Trophoblast cell (in vitro differentiated cells and primary cell): ENCODE results near the gene CRADD.
A peak's percentile ranks its signal among the peaks of the same experiment; 100 is the strongest.
"Not testable (repeated sequence)": the region's sequence is repeated elsewhere in the genome, so short reads cannot be mapped to it uniquely, and the experiment has no call there.

Experiments used
- DNase-seq, 2 donors: peaks; one replicate each; pipeline ENCODE4 v3.0.0-alpha.2; 2016
- H2AFZ ChIP-seq: 2 replicates; pipeline ENCODE4 v1.6.1; 2013; ENCODE audit warnings: low read length, moderate library complexity, mild to moderate bottlenecking; ENCODE audit not compliant: insufficient read depth, poor library complexity
- H2AK5ac ChIP-seq: 2 replicates; pipeline ENCODE4 v1.6.1; 2013; ENCODE audit warnings: mild to moderate bottlenecking, low read length
- H2BK120ac ChIP-seq: 2 replicates; pipeline ENCODE4 v1.6.1; 2013; ENCODE audit warnings: low read length, mild to moderate bottlenecking, moderate library complexity; ENCODE audit not compliant: insufficient read depth, poor library complexity
- H2BK12ac ChIP-seq: 2 replicates; pipeline ENCODE4 v1.6.1; 2013; ENCODE audit warnings: mild to moderate bottlenecking, low read length, moderate library complexity
- H2BK5ac ChIP-seq: 2 replicates; pipeline ENCODE4 v1.6.1; 2013; ENCODE audit warnings: low read length, low read depth, moderate library complexity, mild to moderate bottlenecking; ENCODE audit not compliant: poor library complexity
- H3K14ac ChIP-seq: 2 replicates; pipeline ENCODE4 v1.6.1; 2013; ENCODE audit warnings: mild to moderate bottlenecking, low read length
- H3K18ac ChIP-seq: 2 replicates; pipeline ENCODE4 v1.6.1; 2013; ENCODE audit warnings: mild to moderate bottlenecking, low read length
- H3K23ac ChIP-seq: 2 replicates; pipeline ENCODE4 v1.6.1; 2013; ENCODE audit warnings: low read length
- H3K27ac ChIP-seq: 2 replicates; pipeline ENCODE4 v1.5.1; 2013; ENCODE audit warnings: low read depth, mild to moderate bottlenecking, inconsistent platforms, low read length, moderate library complexity
- H3K27me3 ChIP-seq: 2 replicates; pipeline ENCODE4 v1.6.1; 2013; ENCODE audit warnings: inconsistent platforms, mild to moderate bottlenecking, low read length, moderate library complexity; ENCODE audit not compliant: insufficient read depth
- H3K36me3 ChIP-seq, 2 experiments: 1 replicate in 1 of 2; 2 replicates in 1 of 2; pipeline ENCODE4 v1.6.1; 2013; ENCODE audit warnings: low read length in 2 of 2, mild to moderate bottlenecking in 2 of 2, moderate library complexity in 1 of 2; ENCODE audit not compliant: insufficient read depth in 2 of 2, control insufficient read depth in 1 of 2
- H3K4ac ChIP-seq: 2 replicates; pipeline ENCODE4 v1.6.1; 2013; ENCODE audit warnings: low read depth, mild to moderate bottlenecking, low read length, moderate library complexity
- H3K4me1 ChIP-seq, 2 experiments: 1 replicate in 1 of 2; 2 replicates in 1 of 2; pipeline ENCODE4 v1.6.1; 2013; ENCODE audit warnings: low read length in 2 of 2, mild to moderate bottlenecking in 2 of 2, moderate library complexity in 1 of 2; ENCODE audit not compliant: insufficient read depth in 2 of 2, control insufficient read depth in 1 of 2
- H3K4me2 ChIP-seq: 2 replicates; pipeline ENCODE4 v1.6.1; 2013; ENCODE audit warnings: inconsistent platforms, mild to moderate bottlenecking, low read length, moderate library complexity
- H3K4me3 ChIP-seq: 2 replicates; pipeline ENCODE4 v1.5.1; 2013; ENCODE audit warnings: mild to moderate bottlenecking, low read depth, low read length, inconsistent platforms
- H3K79me1 ChIP-seq: one replicate; pipeline ENCODE4 v1.6.1; 2013; ENCODE audit warnings: low read length
- H3K79me2 ChIP-seq: 2 replicates; pipeline ENCODE4 v1.6.1; 2013; ENCODE audit warnings: low read length, mild to moderate bottlenecking; ENCODE audit not compliant: control insufficient read depth, insufficient read depth, poor library complexity
- H3K9ac ChIP-seq: 2 replicates; pipeline ENCODE4 v1.6.1; 2013; ENCODE audit warnings: mild to moderate bottlenecking, low read length
- H3K9me3 ChIP-seq: 2 replicates; pipeline ENCODE4 v1.6.1; 2013; ENCODE audit warnings: low read depth, mild to moderate bottlenecking, control low read depth, inconsistent platforms, low read length; ENCODE audit not compliant: insufficient read depth
- H4K12ac ChIP-seq: 2 replicates; pipeline ENCODE4 v1.6.1; 2013; ENCODE audit warnings: low read depth, mild to moderate bottlenecking, low read length, moderate library complexity
- H4K8ac ChIP-seq: 2 replicates; pipeline ENCODE4 v1.6.1; 2013; ENCODE audit warnings: low read depth, mild to moderate bottlenecking, low read length, moderate library complexity
- H4K91ac ChIP-seq: one replicate; pipeline ENCODE4 v1.6.1; 2013; ENCODE audit warnings: low read depth, mild to moderate bottlenecking, low read length, moderate library complexity
- WGBS: extraction: QIAGEN DNeasy Blood & Tissue Kit; methylation state at CpG from one replicate; pipeline ENCODE4 v1.1.7; 2013; ENCODE audit warnings: missing lambda C conversion rate; ENCODE audit not compliant: insufficient read length, insufficient coverage; ENCODE audit errors: extremely low coverage; 5-methylcytosine and 5-hydroxymethylcytosine counted together

Gene CRADD

GRCh38 chr12:93753838-93754429 lies 76.8 kb downstream of the CRADD start:
- Histone ChIP-seq H4K8ac (no peak overlapping the region), H2AFZ (no peak overlapping the region), H2BK120ac (no peak overlapping the region), H3K23ac (no peak overlapping the region), H3K79me1 (no peaks in the 10 kb centered on the region), H3K27me3 (no peaks in the 10 kb centered on the region), H3K4me2 (no peak overlapping the region), H3K18ac (no peak overlapping the region), H4K91ac (no peak overlapping the region), H3K14ac (no peak overlapping the region), H3K9me3 (peaks cover 6% of the 10 kb centered on the region), H3K4ac (no peak overlapping the region), H2BK5ac (no peak overlapping the region), H2BK12ac (no peak overlapping the region), H3K79me2 (no peaks in the 10 kb centered on the region), H2AK5ac (no peak overlapping the region), H3K4me1 (no peaks in the 10 kb centered on the region), H3K27ac (no peak overlapping the region), H3K4me3 (no peak overlapping the region), H4K12ac (no peak overlapping the region), H3K36me3 (peaks cover 6% of the 10 kb centered on the region in 2 experiments), H3K9ac (no peak overlapping the region)
- no peak for DNase-seq
- WGBS, result no CpG with 5 or more reads among the region's 3 CpGs

- DNase-seq, result peak in 1 of 2 donors; percentile 8
- not testable (repeated sequence) for H2BK5ac ChIP-seq, H4K8ac ChIP-seq, H3K9ac ChIP-seq, H3K27ac ChIP-seq, H3K4ac ChIP-seq, H3K4me3 ChIP-seq, H2BK120ac ChIP-seq, H3K9me3 ChIP-seq, H3K23ac ChIP-seq, H3K79me1 ChIP-seq, H3K79me2 ChIP-seq, H3K36me3 ChIP-seq, H2AFZ ChIP-seq, H4K12ac ChIP-seq, H3K4me1 ChIP-seq, H3K27me3 ChIP-seq, H3K18ac ChIP-seq, H3K14ac ChIP-seq, H3K4me2 ChIP-seq, H2BK12ac ChIP-seq, H2AK5ac ChIP-seq, H4K91ac ChIP-seq
Observed at GRCh38 chr12:93754859-93755258, 77.7 kb downstream of the CRADD start.

GRCh38 chr12:93756288-93756687 lies 79.1 kb downstream of the CRADD start:
- no peak overlapping the region for H2BK120ac ChIP-seq
- no peaks in the 10 kb centered on the region for H3K79me2 ChIP-seq
- H3K4me3 ChIP-seq, result no peak overlapping the region
- no peak overlapping the region for H2BK12ac ChIP-seq
- H4K12ac ChIP-seq, result no peak overlapping the region
- H3K27me3 ChIP-seq, result no peaks in the 10 kb centered on the region
- no peak overlapping the region for H3K27ac ChIP-seq
- no peak overlapping the region for H4K91ac ChIP-seq
- no peak overlapping the region for H2BK5ac ChIP-seq
- no peak overlapping the region for H4K8ac ChIP-seq
- no peak overlapping the region for H3K14ac ChIP-seq
- no peak overlapping the region for H3K4ac ChIP-seq
- H3K79me1 ChIP-seq, result no peaks in the 10 kb centered on the region
- H3K9me3 ChIP-seq, result peaks cover 6% of the 10 kb centered on the region
- no peak overlapping the region for H2AK5ac ChIP-seq
- DNase-seq, result no peak
- H3K23ac ChIP-seq, result no peak overlapping the region
- no CpG with 5 or more reads among the region's 2 CpGs for WGBS
- H2AFZ ChIP-seq, result no peak overlapping the region
- H3K18ac ChIP-seq, result no peak overlapping the region
- no peaks in the 10 kb centered on the region for H3K4me1 ChIP-seq
- peaks cover 6% of the 10 kb centered on the region in 2 experiments for H3K36me3 ChIP-seq
- H3K4me2 ChIP-seq, result no peak overlapping the region
- no peak overlapping the region for H3K9ac ChIP-seq

GRCh38 chr12:93757792-93758694 lies 80.9 kb downstream of the CRADD start:
- H3K9me3 ChIP-seq, result peaks cover 6% of the 10 kb centered on the region
- H3K79me2 ChIP-seq, result no peaks in the 10 kb centered on the region
- no peak overlapping the region for H3K18ac ChIP-seq
- no peak overlapping the region for H4K8ac ChIP-seq
- peaks cover 5 to 6% of the 10 kb centered on the region in 2 experiments for H3K36me3 ChIP-seq
- no peak overlapping the region for H3K23ac ChIP-seq
- no peak overlapping the region for H2BK5ac ChIP-seq
- no peak overlapping the region for H4K91ac ChIP-seq
- no peak overlapping the region for H3K9ac ChIP-seq
- H3K4me1 ChIP-seq, result no peaks in the 10 kb centered on the region
- no peak overlapping the region for H2AK5ac ChIP-seq
- H3K4ac ChIP-seq, result no peak overlapping the region
- H3K27me3 ChIP-seq, result no peaks in the 10 kb centered on the region
- H3K14ac ChIP-seq, result no peak overlapping the region
- DNase-seq, result no peak
- H4K12ac ChIP-seq, result no peak overlapping the region
- H2AFZ ChIP-seq, result no peak overlapping the region
- H3K4me3 ChIP-seq, result no peak overlapping the region
- no peaks in the 10 kb centered on the region for H3K79me1 ChIP-seq
- no peak overlapping the region for H2BK120ac ChIP-seq
- H3K27ac ChIP-seq, result no peak overlapping the region
- H3K4me2 ChIP-seq, result no peak overlapping the region
- H2BK12ac ChIP-seq, result no peak overlapping the region
- WGBS, result no CpG with 5 or more reads among the region's 1 CpG
